ENCODE results near the gene DOK1.

DOK1 gene

GRCh38 chr2:74582184-74582583 is 27.7 kb downstream of the DOK1 start:
- H3K4me3 ChIP-seq (ENCODE audit: low read depth, low read length), result no peak overlapping the region
- DNase-seq (ENCODE audit: low read depth, low spot score), result no peak
- TF ChIP-seq CTCF (IDR thresholded peaks at IDR 0.05; ENCODE audit: insufficient read depth, low read length, missing control alignments), result no peak
- POLR2A ChIA-PET, result interaction anchor here (2.2 kb wide), 1 partner anchor 99 kb away, joined by 10 read pairs; the partner anchor contains the start of genes CCDC142 and TTC31
- CTCF ChIA-PET, result interaction anchor here (0.9 to 21.1 kb wide), 6 partner anchors 9 to 190 kb away, joined by 3 to 401 read pairs (median 170); partner anchors contain the start of genes AUP1, CCDC142, HTRA2 and LBX2

- CTCF ChIA-PET, result interaction anchor here (1.0 to 21.1 kb wide), 7 partner anchors 10 to 334 kb away, joined by 3 to 401 read pairs (median 137); partner anchors contain the start of genes AUP1, CCDC142, HTRA2 and LBX2
- no peak for TF ChIP-seq CTCF (IDR thresholded peaks at IDR 0.05; ENCODE audit: insufficient read depth, low read length, missing control alignments)
Measured at GRCh38 chr2:74583504-74583903, 29.0 kb downstream of the DOK1 start.

DNA sequence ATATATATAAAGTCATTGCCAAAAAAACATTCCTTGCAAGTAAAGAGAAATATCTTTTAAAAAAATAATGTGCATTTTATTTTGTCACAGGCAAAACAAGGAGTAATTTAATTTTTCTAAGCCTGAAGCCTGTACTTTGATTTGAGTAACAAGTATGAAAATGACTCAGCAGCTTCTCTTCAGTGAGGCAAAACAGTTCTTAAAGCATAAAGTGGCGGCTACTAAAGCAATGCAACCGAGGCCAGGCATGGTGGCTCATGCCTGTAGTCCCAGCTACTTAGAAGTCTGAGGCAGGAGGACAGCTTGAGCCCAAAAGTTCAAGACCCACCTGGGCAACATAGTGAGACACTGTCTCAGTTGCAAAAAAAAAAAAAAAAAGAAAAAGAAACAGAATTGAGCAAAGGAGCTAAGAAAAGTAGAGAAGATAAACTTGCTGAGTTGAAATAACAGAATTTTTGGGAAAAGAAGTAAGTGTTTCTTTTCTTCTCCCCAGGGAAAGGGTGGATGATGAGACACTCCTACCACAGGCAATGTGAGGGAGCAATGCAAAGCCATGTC is 29.6 kb downstream of the DOK1 start:
- no peak for TF ChIP-seq CTCF (IDR thresholded peaks at IDR 0.05; ENCODE audit: insufficient read depth, low read length, missing control alignments)
- CTCF ChIA-PET, result interaction anchor here (1.0 to 21.1 kb wide), 11 partner anchors 10 to 335 kb away, joined by 3 to 401 read pairs (median 43); partner anchors contain the start of genes AUP1, CCDC142, HTRA2 and LBX2
- no peak for DNase-seq (ENCODE audit: low read depth, low spot score)
- H3K4me3 ChIP-seq (ENCODE audit: low read depth, low read length), result no peak overlapping the region
- POLR2A ChIA-PET, result interaction anchor here (0.6 to 2.3 kb wide), 9 partner anchors 17 to 1022 kb away, joined by 3 to 10 read pairs (median 4); partner anchors contain the start of genes AUP1, CCDC142, HTRA2 and PCGF1

More at GRCh38 chr2:74583504-74583903, 29.0 kb downstream of the DOK1 start:
- H3K4me3 ChIP-seq (ENCODE audit: low read depth, low read length), result no peak overlapping the region
- DNase-seq (ENCODE audit: low read depth, low spot score), result no peak
- POLR2A ChIA-PET, result interaction anchor here (0.6 to 2.3 kb wide), 7 partner anchors 10 to 101 kb away, joined by 3 to 10 read pairs (median 4); partner anchors contain the start of genes AUP1, CCDC142, HTRA2 and PCGF1

DNA sequence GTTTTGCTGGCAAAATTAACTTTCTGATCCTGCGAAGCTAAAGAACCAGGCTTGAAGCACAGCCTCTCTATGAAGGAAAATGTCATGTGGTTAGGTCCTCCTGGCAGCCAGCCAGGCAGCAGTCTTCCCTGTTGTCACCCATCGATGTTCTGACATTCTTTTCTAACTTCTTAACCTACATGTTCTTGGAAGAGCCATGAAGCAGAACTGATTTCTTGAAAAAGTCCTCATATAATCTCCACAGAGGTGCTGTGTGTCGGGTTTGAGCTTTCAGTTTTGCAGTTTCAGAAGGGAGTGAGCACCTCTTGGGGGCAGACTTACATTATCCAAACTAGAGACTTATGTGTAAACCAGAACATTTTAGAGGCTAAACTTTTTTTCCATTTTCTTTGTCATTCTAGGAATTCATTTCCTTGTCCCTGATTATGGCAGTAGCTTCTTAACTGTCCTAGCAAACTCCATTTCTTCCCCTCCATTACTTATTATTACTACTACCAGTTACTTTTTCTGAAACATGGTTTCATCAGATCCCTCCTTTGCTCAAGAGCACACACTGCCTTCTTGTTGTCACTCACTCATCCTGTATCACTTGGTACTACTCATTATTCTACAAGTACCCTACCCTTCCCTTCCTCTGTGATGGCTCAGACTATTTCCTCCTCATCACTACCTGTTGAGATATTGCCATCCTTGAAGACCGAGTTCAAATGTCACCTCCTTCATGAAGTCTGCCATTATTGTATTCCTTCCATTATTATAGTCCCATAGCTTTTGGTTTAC is 31.1 kb downstream of the DOK1 start:
- DNase-seq (ENCODE audit: low read depth, low spot score), result no peak
- H3K4me3 ChIP-seq (ENCODE audit: low read depth, low read length), result no peak overlapping the region
- no peak for TF ChIP-seq CTCF (IDR thresholded peaks at IDR 0.05; ENCODE audit: insufficient read depth, low read length, missing control alignments)
- ChIA-PET CTCF (interaction anchor here (0.9 to 21.1 kb wide), 18 partner anchors 8 to 336 kb away, joined by 3 to 401 read pairs (median 9); partner anchors contain the start of genes AUP1, CCDC142, DQX1 and HTRA2), POLR2A (interaction anchor here (0.9 to 1.4 kb wide), 5 partner anchors 9 to 113 kb away, joined by 3 to 6 read pairs (median 4); partner anchors contain the start of genes AUP1, CCDC142, HTRA2 and MRPL53)

GRCh38 chr2:74587664-74588277 is 33.3 kb downstream of the DOK1 start:
- peak; percentile 60 for TF ChIP-seq CTCF (IDR thresholded peaks at IDR 0.05; ENCODE audit: insufficient read depth, low read length, missing control alignments)
- ChIA-PET CTCF (interaction anchor here (0.7 to 21.1 kb wide), 29 partner anchors 12 to 338 kb away, joined by 3 to 401 read pairs (median 5); partner anchors contain the start of genes AUP1, CCDC142, HTRA2 and LBX2), POLR2A (interaction anchor here (1.0 to 1.7 kb wide), 3 partner anchors 105 to 115 kb away, joined by 3 to 4 read pairs (median 3); partner anchors contain the start of genes CCDC142, MRPL53 and TTC31)
- no peak for DNase-seq (ENCODE audit: low read depth, low spot score)
- H3K4me3 ChIP-seq (ENCODE audit: low read depth, low read length), result no peak overlapping the region

All from AG04449 (cell line).